Measurements from ENCODE around the gene DAPK1. TPM values are rescaled to one million over a fixed set of nuclear protein-coding genes. Genes with fewer than 3 reads are reported as not detected.

Gene DAPK1
- total RNA-seq, 1 donor from 2014 or later = 38.3 TPM

- DNase-seq (ENCODE audit: low spot score) = no peak
Observed at GRCh38 chr9:87640385-87640795, 142.7 kb downstream of the DAPK1 start.

GRCh38 chr9:87641067-87641466 is 143.4 kb downstream of the DAPK1 start:
- DNase-seq (ENCODE audit: low spot score) = no peak

- DNase-seq (ENCODE audit: low spot score) = peak; percentile 43
Observed at GRCh38 chr9:87642330-87643106, 144.9 kb downstream of the DAPK1 start.

GRCh38 chr9:87643107-87643650 is 145.5 kb downstream of the DAPK1 start:
- peak; percentile 11 for DNase-seq (ENCODE audit: low spot score)

- peak; percentile 43 for DNase-seq (ENCODE audit: low spot score)
Observed at GRCh38 chr9:87643778-87644570, 146.3 kb downstream of the DAPK1 start.

- DNase-seq (ENCODE audit: low spot score) = no peak
Observed at GRCh38 chr9:87644659-87645058, 147.0 kb downstream of the DAPK1 start.

- DNase-seq (ENCODE audit: low spot score) = no peak
Observed at GRCh38 chr9:87646546-87646945, 148.9 kb downstream of the DAPK1 start.

GRCh38 chr9:87647114-87647513 is 149.4 kb downstream of the DAPK1 start:
- peak; percentile 18 for DNase-seq (ENCODE audit: low spot score)

- DNase-seq (ENCODE audit: low spot score) = peak; percentile 57
Observed at GRCh38 chr9:87648606-87649005, 150.9 kb downstream of the DAPK1 start.

GRCh38 chr9:87650611-87651295 is 153.1 kb downstream of the DAPK1 start:
- peak; percentile 18 for DNase-seq (ENCODE audit: low spot score)

- DNase-seq (ENCODE audit: low spot score) = peak; percentile 59
Observed at GRCh38 chr9:87651431-87651830, 153.8 kb downstream of the DAPK1 start.

- no peak for DNase-seq (ENCODE audit: low spot score)
Observed at GRCh38 chr9:87653941-87654340, 156.3 kb downstream of the DAPK1 start.

- peak; percentile 51 for DNase-seq (ENCODE audit: low spot score)
Observed at GRCh38 chr9:87655731-87656130, 158.1 kb downstream of the DAPK1 start.

- DNase-seq (ENCODE audit: low spot score) = peak; percentile 51
Observed at GRCh38 chr9:87656485-87656884, 158.8 kb downstream of the DAPK1 start.

GRCh38 chr9:87657190-87657589 is 159.5 kb downstream of the DAPK1 start:
- DNase-seq (ENCODE audit: low spot score) = peak; percentile 47

GRCh38 chr9:87657893-87658292 is 160.2 kb downstream of the DAPK1 start:
- DNase-seq (ENCODE audit: low spot score) = peak; percentile 49

GRCh38 chr9:87658511-87658910 is 160.8 kb downstream of the DAPK1 start:
- DNase-seq (ENCODE audit: low spot score) = no peak

GRCh38 chr9:87659534-87660419 is 162.1 kb downstream of the DAPK1 start:
- peak; percentile 76 for DNase-seq (ENCODE audit: low spot score)

- no peak for DNase-seq (ENCODE audit: low spot score)
Observed at GRCh38 chr9:87661241-87661640, 163.6 kb downstream of the DAPK1 start.

GRCh38 chr9:87662808-87663528 is 165.3 kb downstream of the DAPK1 start:
- peak; percentile 91 for DNase-seq (ENCODE audit: low spot score)
